GM23338 (cell line): Measurements from ENCODE around the gene NKAIN2. TPM values are rescaled to one million over a fixed set of nuclear protein-coding genes. Genes with fewer than 3 reads are reported as not detected.

Experiments used
- ATAC-seq: fragments of 200-7000 bp; cut with Tn5 transposase; 3 replicates; pipeline ENCODE4 v1.9.1; 2020
- DNase-seq: peaks from one replicate; pipeline ENCODE4 v3.0.0-alpha.2; 2015; ENCODE audit warnings: low spot score
- H2AFZ ChIP-seq: fragments of 200-600 bp; sonication (generic); 2 replicates; pipeline ENCODE4 v1.8.0; 2016; ENCODE audit warnings: antibody characterized with exemption, mild to moderate bottlenecking, moderate library complexity
- H3F3A ChIP-seq: fragments of 200-600 bp; sonication (generic); replicated peaks from 2 replicates; pipeline ENCODE4 v1.8.0; 2017; ENCODE audit warnings: antibody characterized with exemption, mixed run types, low read depth
- H3K27ac ChIP-seq: fragments of 200-600 bp; sonication (generic); 2 replicates; pipeline ENCODE4 v1.6.1; 2016; ENCODE audit warnings: low read depth
- H3K27me3 ChIP-seq: fragments of 200-600 bp; sonication (generic); 2 replicates; pipeline ENCODE4 v1.8.0; 2016; ENCODE audit warnings: mild to moderate bottlenecking, mixed run types, moderate library complexity; ENCODE audit not compliant: insufficient read depth
- H3K36me3 ChIP-seq: fragments of 200-600 bp; sonication (generic); 2 replicates; pipeline ENCODE4 v1.8.0; 2016; ENCODE audit warnings: mild to moderate bottlenecking; ENCODE audit not compliant: insufficient read depth
- H3K4me1 ChIP-seq: fragments of 200-600 bp; sonication (generic); 2 replicates; pipeline ENCODE4 v1.8.0; 2016; ENCODE audit warnings: mild to moderate bottlenecking, moderate library complexity; ENCODE audit not compliant: insufficient read depth
- H3K4me2 ChIP-seq: fragments of 200-600 bp; sonication (generic); 2 replicates; pipeline ENCODE4 v1.7.1; 2017; ENCODE audit warnings: mixed run types
- H3K4me3 ChIP-seq: fragments of 200-600 bp; sonication (generic); 2 replicates; pipeline ENCODE4 v1.6.1; 2016; ENCODE audit warnings: mixed run types
- H3K79me2 ChIP-seq: fragments of 200-600 bp; sonication (generic); replicated peaks from 2 replicates; pipeline ENCODE4 v1.8.0; 2017; ENCODE audit warnings: mild to moderate bottlenecking; ENCODE audit not compliant: insufficient read depth
- H3K9me2 ChIP-seq: fragments of 200-600 bp; sonication (generic); 2 replicates; pipeline ENCODE4 v1.8.0; 2017; ENCODE audit not compliant: insufficient read depth
- H4K20me1 ChIP-seq: fragments of 200-600 bp; sonication (generic); replicated peaks from 2 replicates; pipeline ENCODE4 v1.8.0; 2017; ENCODE audit warnings: mild to moderate bottlenecking; ENCODE audit not compliant: insufficient read depth
- H3K27ac Mint-ChIP-seq: 2 replicates; pipeline ENCODE4 v1.8.0; 2020; ENCODE audit warnings: inconsistent platforms, mild to moderate bottlenecking, moderate library complexity, mixed read lengths
- H3K27me3 Mint-ChIP-seq: 3 replicates; pipeline ENCODE4 v1.8.0; 2022; ENCODE audit warnings: low read depth, mild to moderate bottlenecking, moderate library complexity, mixed read lengths, inconsistent platforms; ENCODE audit not compliant: insufficient read depth, poor library complexity
- H3K36me3 Mint-ChIP-seq: 3 replicates; pipeline ENCODE4 v1.8.0; 2021; ENCODE audit warnings: low read depth, mild to moderate bottlenecking, inconsistent platforms, moderate library complexity, mixed read lengths
- H3K4me1 Mint-ChIP-seq: 3 replicates; pipeline ENCODE4 v1.8.0; 2020; ENCODE audit warnings: mild to moderate bottlenecking, inconsistent platforms, mixed read lengths
- H3K4me3 Mint-ChIP-seq: 3 replicates; pipeline ENCODE4 v1.8.0; 2021; ENCODE audit warnings: moderate library complexity, mild to moderate bottlenecking, inconsistent platforms, mixed read lengths
- H3K9me3 Mint-ChIP-seq: 3 replicates; pipeline ENCODE4 v1.8.0; 2020; ENCODE audit warnings: moderate library complexity, mild to moderate bottlenecking, inconsistent platforms, mixed read lengths
- CREB1 ChIP-seq: fragments of 250-450 bp; sonication (Bioruptor Pico); IDR thresholded peaks from 2 replicates; pipeline ENCODE4 v1.5.0; 2020; ENCODE audit warnings: low read depth, mild to moderate bottlenecking, moderate library complexity
- ETS1 ChIP-seq: IDR thresholded peaks from 2 replicates; pipeline ENCODE4 v1.6.1; 2016; ENCODE audit warnings: antibody characterized with exemption
- EZH2phosphoT487 ChIP-seq: fragments of 200-600 bp; sonication (generic); IDR thresholded peaks from one replicate; pipeline ENCODE4 v1.8.1; 2018; ENCODE audit warnings: antibody characterized with exemption; ENCODE audit not compliant: unreplicated experiment
- JUNB ChIP-seq: IDR thresholded peaks from one replicate; pipeline ENCODE4 v1.6.1; 2016; ENCODE audit warnings: antibody characterized with exemption; ENCODE audit not compliant: unreplicated experiment
- NANOG ChIP-seq: IDR thresholded peaks from 2 replicates; pipeline ENCODE4 v1.6.1; 2016; ENCODE audit warnings: antibody characterized with exemption, borderline replicate concordance
- POLR2AphosphoS5 ChIP-seq: IDR thresholded peaks from 2 replicates; pipeline ENCODE4 v1.6.1; 2016; ENCODE audit warnings: antibody characterized with exemption, low read depth
- REST ChIP-seq: IDR thresholded peaks from one replicate; pipeline ENCODE4 v1.6.1; 2018; ENCODE audit warnings: antibody characterized with exemption; ENCODE audit not compliant: unreplicated experiment
- STAT1 ChIP-seq: IDR thresholded peaks from one replicate; pipeline ENCODE4 v1.6.1; 2016; ENCODE audit warnings: antibody characterized with exemption; ENCODE audit not compliant: unreplicated experiment
- ZNF114 ChIP-seq: fragments of 250-450 bp; sonication (Bioruptor Pico); IDR thresholded peaks from 2 replicates; pipeline ENCODE4 v1.5.0; 2020; ENCODE audit warnings: mild to moderate bottlenecking, moderate library complexity
- polyA plus RNA-seq: library from polyadenylated mRNA; unstranded; fragments of >200 nt; fragmentation: Nextera tagmentation; extraction: Ambion mirVana; gene quantifications from 2 replicates; pipeline ENCODE4 v1.2.1, GENCODE V29; 2016
- total RNA-seq: library from RNA; depleted of rRNA; stranded (reverse); fragments of >200 nt; shearing (Covaris generic); gene quantifications from 2 replicates; pipeline ENCODE4 v1.2.3, GENCODE V29; 2014
- TF ChIP-seq, protein P1 (sequence below), 2 experiments: fragments of 200-600 bp in 1 of 2; sonication (generic) in 1 of 2; conservative IDR thresholded peaks; 2 replicates each; pipeline versions ENCODE4 v1.5.1 to v1.6.1; 2016 to 2017; ENCODE audit warnings: antibody characterized with exemption in 2 of 2, low read depth in 2 of 2, mild to moderate bottlenecking in 2 of 2, moderate library complexity in 1 of 2

NKAIN2 gene
- total and polyA plus RNA-seq, 2 experiments from 2014 or later: 0.39 to 1.1 TPM

DNA sequence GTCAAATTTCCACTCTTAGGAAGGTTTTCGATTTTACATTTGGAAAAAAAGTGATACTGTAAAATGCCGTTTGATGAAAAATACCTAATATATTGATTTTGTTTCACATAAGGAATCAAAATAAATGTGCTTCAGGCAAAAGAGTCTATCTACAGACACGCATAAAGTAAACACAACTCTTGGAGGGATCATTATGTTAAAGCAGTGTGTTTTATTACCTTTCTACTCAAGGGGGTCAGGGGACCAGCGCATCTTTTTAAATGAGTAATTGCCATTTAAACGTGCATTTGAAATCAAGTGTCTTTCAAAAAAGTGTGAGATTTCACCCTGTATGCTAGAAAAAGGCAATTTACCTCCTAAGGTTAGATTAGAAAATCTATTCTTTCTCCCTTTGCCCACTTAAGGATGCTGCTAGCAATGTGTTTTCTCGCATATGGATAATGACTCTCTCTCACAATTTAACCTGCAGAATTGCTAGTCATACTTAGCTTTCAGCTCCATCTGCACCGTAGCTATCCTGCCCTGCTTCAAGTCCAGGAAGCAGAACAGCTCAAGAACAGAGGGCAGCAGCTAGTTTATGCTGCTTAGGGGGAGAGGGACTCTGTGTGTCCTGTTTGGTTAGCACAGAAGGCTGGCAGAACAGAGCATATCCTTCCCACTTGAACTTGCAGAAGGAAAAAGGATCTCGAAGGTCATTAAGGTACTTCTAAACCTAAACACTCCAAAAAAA, 35.0 kb downstream of the NKAIN2 start (continued):
- TF ChIP-seq NANOG: no peak
- no peak for TF ChIP-seq STAT1
- TF ChIP-seq REST: no peak
- TF ChIP-seq ETS1: no peak
- no peak for TF ChIP-seq EZH2phosphoT487
- no peak for TF ChIP-seq ZNF114
- TF ChIP-seq CREB1 (CRISPR knock-in tag): no peak
- TF ChIP-seq, protein P1, sequence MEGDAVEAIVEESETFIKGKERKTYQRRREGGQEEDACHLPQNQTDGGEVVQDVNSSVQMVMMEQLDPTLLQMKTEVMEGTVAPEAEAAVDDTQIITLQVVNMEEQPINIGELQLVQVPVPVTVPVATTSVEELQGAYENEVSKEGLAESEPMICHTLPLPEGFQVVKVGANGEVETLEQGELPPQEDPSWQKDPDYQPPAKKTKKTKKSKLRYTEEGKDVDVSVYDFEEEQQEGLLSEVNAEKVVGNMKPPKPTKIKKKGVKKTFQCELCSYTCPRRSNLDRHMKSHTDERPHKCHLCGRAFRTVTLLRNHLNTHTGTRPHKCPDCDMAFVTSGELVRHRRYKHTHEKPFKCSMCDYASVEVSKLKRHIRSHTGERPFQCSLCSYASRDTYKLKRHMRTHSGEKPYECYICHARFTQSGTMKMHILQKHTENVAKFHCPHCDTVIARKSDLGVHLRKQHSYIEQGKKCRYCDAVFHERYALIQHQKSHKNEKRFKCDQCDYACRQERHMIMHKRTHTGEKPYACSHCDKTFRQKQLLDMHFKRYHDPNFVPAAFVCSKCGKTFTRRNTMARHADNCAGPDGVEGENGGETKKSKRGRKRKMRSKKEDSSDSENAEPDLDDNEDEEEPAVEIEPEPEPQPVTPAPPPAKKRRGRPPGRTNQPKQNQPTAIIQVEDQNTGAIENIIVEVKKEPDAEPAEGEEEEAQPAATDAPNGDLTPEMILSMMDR (conservative IDR thresholded peaks at IDR 0.05; ENCODE audit: low read depth in 2 of 2): no peak
- no peak for TF ChIP-seq JUNB
- TF ChIP-seq POLR2AphosphoS5: no peak

DNA sequence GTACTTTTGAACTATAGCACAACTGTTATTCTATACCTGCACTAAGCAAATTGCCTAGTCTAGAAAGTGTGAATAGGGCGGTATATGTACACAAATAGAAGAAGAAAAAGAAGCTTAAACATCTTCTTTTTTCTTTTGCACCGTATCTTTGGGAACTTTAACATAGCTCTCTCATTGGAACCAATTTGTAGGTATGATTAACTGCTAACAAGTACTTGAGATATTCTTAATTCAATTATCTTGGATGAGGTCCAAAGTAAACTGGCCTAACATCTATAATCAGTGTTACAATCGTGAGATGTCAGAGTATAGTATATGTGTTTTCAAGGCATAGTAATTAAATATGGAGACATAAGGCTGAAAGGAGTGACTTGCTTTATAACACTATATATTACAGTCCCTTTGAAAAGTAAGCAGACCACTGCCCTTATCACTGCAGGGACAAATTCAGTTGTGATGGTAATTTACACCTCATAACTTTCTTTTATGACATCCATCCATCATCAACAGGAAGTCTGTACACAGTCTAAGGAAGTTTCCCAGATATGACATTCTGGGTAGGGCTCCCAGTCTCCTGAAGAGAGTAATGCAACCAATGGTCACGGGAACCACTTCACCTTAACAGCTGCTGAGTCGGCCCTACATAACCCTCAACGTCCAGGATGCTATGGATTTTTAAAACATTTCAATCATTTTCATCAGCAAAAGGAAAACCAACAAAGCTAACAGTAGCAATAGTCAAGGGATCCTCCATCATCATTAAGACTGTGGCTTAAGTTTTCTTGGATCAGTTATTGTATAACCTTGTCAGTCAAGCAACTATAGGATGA, 37.6 kb downstream of the NKAIN2 start:
- no peak overlapping the region for H3K4me3 ChIP-seq
- Mint-ChIP-seq H3K27ac (no peak overlapping the region), H3K36me3 (no peaks in the 10 kb centered on the region), H3K27me3 (peaks cover 2% of the 10 kb centered on the region), H3K4me1 (peaks cover 10% of the 10 kb centered on the region), H3K4me3 (no peak overlapping the region), H3K9me3 (no peaks in the 10 kb centered on the region)
- no peaks in the 10 kb centered on the region for H3K36me3 ChIP-seq
- H3K4me2 ChIP-seq: no peak overlapping the region
- no peak overlapping the region for H3K27ac ChIP-seq
- H4K20me1 ChIP-seq: no peaks in the 10 kb centered on the region
- no peaks in the 10 kb centered on the region for H3K27me3 ChIP-seq
- H2AFZ ChIP-seq: no peak overlapping the region
- TF ChIP-seq JUNB: no peak
- DNase-seq: no peak
- H3F3A ChIP-seq: no peaks in the 10 kb centered on the region
- H3K4me1 ChIP-seq: peaks cover 11% of the 10 kb centered on the region
- no peaks in the 10 kb centered on the region for H3K9me2 ChIP-seq
- ATAC-seq: no peak
- H3K79me2 ChIP-seq: no peaks in the 10 kb centered on the region
